Upper lobe of left lung (tissue), 4 donors: Measurements from ENCODE around the gene COQ5.

Source experiments
- EP300 ChIP-seq, 4 donors: sonication (generic); formaldehyde crosslinking; IDR thresholded peaks; one replicate each; pipeline ENCODE4 v1.5.1; 2017; ENCODE audit warnings: antibody characterized with exemption in 4 of 4, control low read depth in 2 of 4
- POLR2A ChIP-seq, 4 donors: fragments of 450-650 bp; IDR thresholded peaks; one replicate each; pipeline ENCODE4 v1.5.1; 2016 to 2017; ENCODE audit warnings: antibody characterized with exemption in 4 of 4, mild to moderate bottlenecking in 2 of 4
- TF ChIP-seq, protein P1 (sequence below), 6 experiments: fragments of 450-650 bp in 4 of 6; fragments of 200-600 bp in 2 of 6; sonication (generic) in 2 of 6; IDR thresholded peaks; one replicate each; pipeline ENCODE4 v1.5.1; 2016 to 2019; ENCODE audit warnings: antibody characterized with exemption in 6 of 6

DNA sequence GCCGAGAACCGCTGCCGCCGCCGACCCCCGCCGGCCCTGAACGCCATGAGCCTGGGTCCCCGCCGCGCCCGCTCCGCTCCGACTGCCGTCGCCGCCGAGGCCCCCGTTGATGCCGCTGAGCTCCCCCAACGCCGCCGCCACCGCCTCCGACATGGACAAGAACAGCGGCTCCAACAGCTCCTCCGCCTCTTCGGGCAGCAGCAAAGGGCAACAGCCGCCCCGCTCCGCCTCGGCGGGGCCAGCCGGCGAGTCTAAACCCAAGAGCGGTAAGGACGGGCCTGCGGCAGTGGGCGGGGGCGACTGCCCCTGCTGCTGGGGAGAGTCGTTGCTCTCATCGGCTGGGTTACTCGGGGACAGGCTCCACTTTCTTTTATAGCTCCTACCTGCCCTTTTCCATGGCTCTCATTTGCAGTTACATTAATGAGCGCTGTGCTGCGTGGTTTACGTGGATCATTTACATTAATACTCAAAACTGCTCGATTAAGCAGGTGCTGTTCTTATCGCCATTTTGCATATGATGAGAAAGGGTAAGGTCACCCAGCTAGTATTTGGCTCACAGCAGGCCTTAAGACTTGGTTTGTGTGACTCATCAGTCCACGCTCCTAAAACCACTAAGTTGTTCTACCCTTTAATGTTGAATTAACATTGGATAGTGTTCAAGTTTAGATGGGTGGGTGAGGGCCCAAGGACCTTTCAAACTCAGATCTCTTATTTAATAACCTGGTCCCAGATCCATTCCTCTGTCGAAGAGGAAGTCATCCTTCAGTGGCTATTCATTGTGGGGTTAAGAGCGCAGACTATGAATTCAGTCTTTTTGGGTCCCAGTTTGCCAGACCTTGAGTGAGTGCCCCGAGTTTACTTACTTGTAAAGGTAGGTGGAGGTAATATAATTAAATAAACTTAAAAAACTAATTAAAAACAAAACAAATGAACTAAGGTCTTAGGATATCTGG, 6.0 kb upstream of the COQ5 start:
- TF ChIP-seq POLR2A (IDR thresholded peaks at IDR 0.05) = no peak
- no peak for TF ChIP-seq EP300 (IDR thresholded peaks at IDR 0.05)
- TF ChIP-seq, protein P1, sequence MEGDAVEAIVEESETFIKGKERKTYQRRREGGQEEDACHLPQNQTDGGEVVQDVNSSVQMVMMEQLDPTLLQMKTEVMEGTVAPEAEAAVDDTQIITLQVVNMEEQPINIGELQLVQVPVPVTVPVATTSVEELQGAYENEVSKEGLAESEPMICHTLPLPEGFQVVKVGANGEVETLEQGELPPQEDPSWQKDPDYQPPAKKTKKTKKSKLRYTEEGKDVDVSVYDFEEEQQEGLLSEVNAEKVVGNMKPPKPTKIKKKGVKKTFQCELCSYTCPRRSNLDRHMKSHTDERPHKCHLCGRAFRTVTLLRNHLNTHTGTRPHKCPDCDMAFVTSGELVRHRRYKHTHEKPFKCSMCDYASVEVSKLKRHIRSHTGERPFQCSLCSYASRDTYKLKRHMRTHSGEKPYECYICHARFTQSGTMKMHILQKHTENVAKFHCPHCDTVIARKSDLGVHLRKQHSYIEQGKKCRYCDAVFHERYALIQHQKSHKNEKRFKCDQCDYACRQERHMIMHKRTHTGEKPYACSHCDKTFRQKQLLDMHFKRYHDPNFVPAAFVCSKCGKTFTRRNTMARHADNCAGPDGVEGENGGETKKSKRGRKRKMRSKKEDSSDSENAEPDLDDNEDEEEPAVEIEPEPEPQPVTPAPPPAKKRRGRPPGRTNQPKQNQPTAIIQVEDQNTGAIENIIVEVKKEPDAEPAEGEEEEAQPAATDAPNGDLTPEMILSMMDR (IDR thresholded peaks at IDR 0.05) = peak in 1 of 6 experiments; percentile 16
